Measurements from ENCODE around the gene ZNF654. TPM values are rescaled to one million over a fixed set of nuclear protein-coding genes. Genes with fewer than 3 reads are reported as not detected.

The ZNF654 gene
- total and polyA plus RNA-seq, 9 of the 15 experiments (the other 6 are each of a cell fraction or from before 2014, with no cell fraction given), result 2.4 to 8.6 (median 5.1) TPM

GRCh38 chr3:88131695-88132094, 72.6 kb downstream of the ZNF654 start:
- Histone ChIP-seq H3K79me2 (ENCODE audit: control insufficient read depth, insufficient read depth, low read length) (no peaks in the 10 kb centered on the region; the same call in none of the 3 replicates), H2AFZ (ENCODE audit: low read depth, low read length) (no peak overlapping the region), H3K9me1 (ENCODE audit: control insufficient read depth, insufficient read depth, low read length) (no peaks in the 10 kb centered on the region), H3K4me2 (ENCODE audit: insufficient read depth, low read length) (no peak overlapping the region), H4K20me1 (replicated peaks; ENCODE audit: control insufficient read depth, insufficient read depth, low read length) (no peaks in the 10 kb centered on the region), H3K9ac (ENCODE audit: insufficient read depth in 1 of 2, low read depth in 2 of 2, low read length in 2 of 2) (no peak overlapping the region), H3K27me3 (ENCODE audit: control insufficient read depth in 2 of 2, insufficient read depth in 2 of 2, low read length in 2 of 2) (no peaks in the 10 kb centered on the region), H3K9me3 (replicated peaks; ENCODE audit: control insufficient read depth, insufficient read depth, low read depth, low read length) (no peaks in the 10 kb centered on the region), H3K27ac (ENCODE audit: extremely low read depth, low read depth, low read length) (no peak overlapping the region), H3K4me1 (replicated peaks in 1 of 2; ENCODE audit: control insufficient read depth in 2 of 2, insufficient read depth in 2 of 2, low read length in 2 of 2) (no peaks in the 10 kb centered on the region; a peak in 1 of 5 replicates), H3K4me3 (no peak overlapping the region), H3K36me3 (ENCODE audit: control insufficient read depth, insufficient read depth, low read length) (peaks cover 47% of the 10 kb centered on the region; the same call in 2 of the 3 replicates)
- intact Hi-C loops (cut with micrococcal nuclease) (no loop called here), in situ Hi-C loops (cut with MboI) (loop anchor here (10.0 kb wide), 1 partner anchor 327 kb away; no protein-coding TSS in a partner anchor)
- FAIRE-seq (no peak), DNase-seq (ENCODE audit: extremely low read depth in 1 of 4, low spot score in 3 of 4) (no peak), ATAC-seq (0 out of 3 replicates have a peak, but pooled peaks have one; percentile 43)
- ChIA-PET POLR2A (interaction anchor here (0.6 to 2.0 kb wide), 2 partner anchors 13 to 14 kb away, joined by 3 to 6 read pairs; no protein-coding TSS in a partner anchor), CTCF (ENCODE audit: low intra/inter-chr PET ratio) (no interaction called here)
- 100% methylated on average over 1 of the region's 1 CpG for WGBS (ENCODE audit: insufficient coverage, low coverage, missing lambda C conversion rate)
- no TSS peak for BruUV-seq (replicated peaks)
- no peak for TF ChIP-seq ZNF512 (tag; IDR thresholded peaks at IDR 0.05)

GRCh38 chr3:88132894-88133293, 73.8 kb downstream of the ZNF654 start:
- H3K79me2 ChIP-seq (ENCODE audit: control insufficient read depth, insufficient read depth, low read length), result no peaks in the 10 kb centered on the region; the same call in 2 of the 3 replicates
- CTCF ChIA-PET (ENCODE audit: low intra/inter-chr PET ratio), result no interaction called here
- H4K20me1 ChIP-seq (replicated peaks; ENCODE audit: control insufficient read depth, insufficient read depth, low read length), result no peaks in the 10 kb centered on the region
- DNase-seq (ENCODE audit: extremely low read depth in 1 of 4, low spot score in 3 of 4) (no peak), FAIRE-seq (no peak), ATAC-seq (no peak)
- no TSS peak for BruUV-seq (replicated peaks)
- H3K9me3 ChIP-seq (replicated peaks; ENCODE audit: control insufficient read depth, insufficient read depth, low read depth, low read length), result no peaks in the 10 kb centered on the region
- H3K27ac ChIP-seq (ENCODE audit: extremely low read depth, low read depth, low read length), result no peak overlapping the region
- no peaks in the 10 kb centered on the region for H3K9me1 ChIP-seq (ENCODE audit: control insufficient read depth, insufficient read depth, low read length)
- TF ChIP-seq THRB (CRISPR knock-in tag; conservative IDR thresholded peaks at IDR 0.05) (no peak), POLR3G (IDR thresholded peaks at IDR 0.05; ENCODE audit: extremely low read depth, insufficient read length, insufficient replicate concordance) (no peak), AFF4 (CRISPR knock-in tag; IDR thresholded peaks at IDR 0.05) (no peak), KDM4B (IDR thresholded peaks at IDR 0.05; ENCODE audit: borderline replicate concordance in 2 of 2, low read depth in 1 of 2) (no peak)
- H3K4me2 ChIP-seq (ENCODE audit: insufficient read depth, low read length), result no peak overlapping the region
- H3K4me1 ChIP-seq (replicated peaks in 1 of 2; ENCODE audit: control insufficient read depth in 2 of 2, insufficient read depth in 2 of 2, low read length in 2 of 2), result no peaks in the 10 kb centered on the region; a peak in 1 of 5 replicates
- no peak overlapping the region for H3K4me3 ChIP-seq
- POLR2A ChIA-PET, result interaction anchor here (0.8 to 2.0 kb wide), 3 partner anchors 9 to 16 kb away, joined by 4 to 6 read pairs (median 5); partner anchors contain the start of gene C3orf38
- H3K9ac ChIP-seq (ENCODE audit: insufficient read depth in 1 of 2, low read depth in 2 of 2, low read length in 2 of 2), result no peak overlapping the region
- WGBS (ENCODE audit: insufficient coverage, low coverage, missing lambda C conversion rate), result 78% methylated on average over 1 of the region's 1 CpG
- no peaks in the 10 kb centered on the region for H3K27me3 ChIP-seq (ENCODE audit: control insufficient read depth in 2 of 2, insufficient read depth in 2 of 2, low read length in 2 of 2)
- H3K36me3 ChIP-seq (ENCODE audit: control insufficient read depth, insufficient read depth, low read length), result peaks cover 52% of the 10 kb centered on the region; the same call in 2 of the 3 replicates
- H2AFZ ChIP-seq (ENCODE audit: low read depth, low read length), result no peak overlapping the region
- intact Hi-C loops (cut with micrococcal nuclease) (no loop called here), in situ Hi-C loops (cut with MboI) (loop anchor here (10.0 kb wide), 1 partner anchor 328 kb away; no protein-coding TSS in a partner anchor)

All from K562 (cell line).